HepG2 (cell line): ENCODE measurements around the gene RNU6-1. TPM values are rescaled to one million over a fixed set of nuclear protein-coding genes. Genes with fewer than 3 reads are reported as not detected.

Experiments
- ATAC-seq: fragments of 200-7000 bp; cut with Tn5 transposase; 3 replicates; pipeline ENCODE4 v1.9.1; 2020; ENCODE audit warnings: mild to moderate bottlenecking, moderate library complexity
- Bru-seq: library from RNA; stranded (reverse); fragments of 400-500 nt; gene quantifications from one replicate; lab custom pipeline; 2021; lab: Mats Ljungman, UMichigan
- BruChase-seq, 2 experiments: library from RNA; stranded (reverse); fragments of 400-500 nt; gene quantifications; one replicate each; lab custom pipeline; 2021; lab: Mats Ljungman, UMichigan
- BruUV-seq: library from RNA; stranded (reverse); fragments of 400-500 nt; replicated peaks from 2 replicates; lab custom pipeline; 2021; lab: Mats Ljungman, UMichigan
- CTCF ChIA-PET: fragments of 300-600 bp; formaldehyde crosslinking; extraction: SDS; loops from one replicate; lab custom pipeline; 2021; ENCODE audit warnings: low total read pairs, inconsistent platforms, low intra/inter-chr PET ratio; lab: Yijun Ruan, JAX
- POLR2A ChIA-PET: fragments of 350-600 bp; sonication (Branson Sonifier 250); formaldehyde crosslinking; loops from one replicate; lab custom pipeline; 2020; ENCODE audit warnings: antibody characterized with exemption, inconsistent platforms; lab: Yijun Ruan, JAX
- DNase-seq: peaks from one replicate; pipeline ENCODE4 v3.0.0-alpha.2; 2015; ENCODE audit warnings: low spot score
- FAIRE-seq: peaks from 3 replicates; lab custom pipeline; 2011; peaks lifted over from hg19 to GRCh38; lab: Jason Lieb, UNC
- H2AFZ ChIP-seq: one replicate; pipeline ENCODE4 v1.6.1; 2011; ENCODE audit warnings: low read length, inconsistent platforms
- H3K27ac ChIP-seq: fragments of 300-600 bp; 3 replicates; pipeline ENCODE4 v1.8.0; 2011; ENCODE audit warnings: mixed run types, mild to moderate bottlenecking, mixed read lengths, low read length, inconsistent platforms; ENCODE audit not compliant: insufficient read depth; ENCODE audit errors: extremely low read length
- H3K27me3 ChIP-seq, 2 experiments: fragments of 200-600 bp in 1 of 2; 2 replicates in 1 of 2; 3 replicates in 1 of 2; pipeline versions ENCODE4 v1.6.0 to v1.8.0; 2011; ENCODE audit warnings: low read length in 2 of 2, mild to moderate bottlenecking in 2 of 2, moderate library complexity in 2 of 2, inconsistent platforms in 1 of 2; ENCODE audit not compliant: insufficient read depth in 2 of 2, control insufficient read depth in 1 of 2
- H3K36me3 ChIP-seq, 2 experiments: fragments of 200-600 bp in 1 of 2; replicated peaks in 1 of 2; 2 replicates in 1 of 2; 3 replicates in 1 of 2; pipeline versions ENCODE4 v1.5.1 to v1.8.0; 2011; ENCODE audit warnings: low read length in 2 of 2, inconsistent platforms in 1 of 2; ENCODE audit not compliant: insufficient read depth in 2 of 2, control insufficient read depth in 1 of 2
- H3K4me1 ChIP-seq: 2 replicates; pipeline ENCODE4 v1.5.1; 2012; ENCODE audit warnings: low read length, inconsistent platforms; ENCODE audit not compliant: insufficient read depth
- H3K4me2 ChIP-seq: 2 replicates; pipeline ENCODE4 v1.6.0; 2011; ENCODE audit warnings: low read depth, low read length, inconsistent platforms
- H3K4me3 ChIP-seq, 3 experiments: fragments of 200-600 bp in 1 of 3; sonication (generic), shearing (Covaris generic) in 1 of 3; replicated peaks in 1 of 3; 2 replicates each; pipeline ENCODE4 v1.5.1; 2011 to 2016; ENCODE audit warnings: low read length in 3 of 3, inconsistent platforms in 2 of 3, low read depth in 2 of 3, mild to moderate bottlenecking in 2 of 3, control low read depth in 1 of 3, mixed read lengths in 1 of 3; ENCODE audit not compliant: insufficient read depth in 1 of 3
- H3K79me2 ChIP-seq: one replicate; pipeline ENCODE4 v1.6.1; 2011; ENCODE audit warnings: low read length, inconsistent platforms; ENCODE audit not compliant: insufficient read depth
- H3K9ac ChIP-seq: 2 replicates; pipeline ENCODE4 v1.6.0; 2011; ENCODE audit warnings: mild to moderate bottlenecking, low read depth, low read length, inconsistent platforms; ENCODE audit not compliant: insufficient read depth
- H3K9me3 ChIP-seq: 2 replicates; pipeline ENCODE4 v1.5.1; 2012; ENCODE audit warnings: mild to moderate bottlenecking, low read length
- H4K20me1 ChIP-seq: 2 replicates; pipeline ENCODE4 v1.6.0; 2011; ENCODE audit warnings: inconsistent platforms, mild to moderate bottlenecking, low read length, moderate library complexity; ENCODE audit not compliant: insufficient read depth
- DPF2 ChIP-seq: sonication (generic); formaldehyde crosslinking; IDR thresholded peaks from 2 replicates; pipeline ENCODE4 v1.4.0; 2020; ENCODE audit warnings: mild to moderate bottlenecking, low read depth, missing genetic modification reagents, borderline replicate concordance
- HOXA5 ChIP-seq: sonication (generic); formaldehyde crosslinking; IDR thresholded peaks from 2 replicates; pipeline ENCODE4 v1.4.0; 2020; ENCODE audit warnings: missing genetic modification reagents
- TBL1XR1 ChIP-seq: fragments of 150-350 bp; IDR thresholded peaks from 2 replicates; pipeline ENCODE4 v1.6.1; 2014; ENCODE audit warnings: borderline replicate concordance, low read length; ENCODE audit not compliant: partially characterized antibody
- ZFAT ChIP-seq: sonication (generic); formaldehyde crosslinking; conservative IDR thresholded peaks from 2 replicates; pipeline ENCODE4 v1.8.1; 2023; ENCODE audit warnings: missing genetic modification reagents, inconsistent platforms
- ZNF614 ChIP-seq: IDR thresholded peaks from 2 replicates; pipeline ENCODE4 v1.6.1; 2018; ENCODE audit warnings: missing biosample characterization, missing genetic modification reagents, inconsistent platforms, borderline replicate concordance
- WGBS: methylation state at CpG from one replicate; pipeline ENCODE4 v1.1.6; 2017; ENCODE audit warnings: low lambda C conversion rate; 5-methylcytosine and 5-hydroxymethylcytosine counted together
- in situ Hi-C: cut with HindIII; loops from 2 replicates; pipeline ENCODE4 v1.10.0; 2017; ENCODE audit warnings: low pct_unique_long_range_greater_than_20kb; ENCODE audit not compliant: extremely low pct_ligation_motif_present
- intact Hi-C: fragments of 100-400 bp; cut with micrococcal nuclease; formaldehyde crosslinking; loops from one replicate; pipeline ENCODE4 v1.10.0; 2022; ENCODE audit not compliant: unreplicated experiment
- long read RNA-seq, 2 experiments: library from RNA in 1 of 2; library from polyadenylated mRNA in 1 of 2; stranded (forward) in 1 of 2; unstranded in 1 of 2; transcript quantifications; one replicate each; pipeline ENCODE4 v2.0.0, GENCODE V29; 2019 to 2022
- polyA minus RNA-seq, 3 experiments: library from RNA; depleted of rRNA, polyadenylated mRNA; stranded (reverse); fragments of >200 nt; gene quantifications; 2 replicates each; pipeline ENCODE4 v1.2.3, GENCODE V29; 2011; ENCODE audit warnings: low replicate concordance in 1 of 3
- polyA plus RNA-seq, 8 experiments: library from polyadenylated mRNA; depleted of rRNA in 3 of 8; stranded (reverse) in 7 of 8; unstranded in 1 of 8; fragments of >200 nt; fragmentation: Illumina TruSeq in 4 of 8; extraction: Trizol in 4 of 8; gene quantifications; 2 replicates each; pipeline versions ENCODE4 v1.2.1 to v1.2.3, GENCODE V29; 2011 to 2016; ENCODE audit warnings: low read depth in 4 of 8, missing spikeins in 1 of 8, mixed read lengths in 1 of 8; ENCODE audit not compliant: insufficient read depth in 1 of 8
- total RNA-seq, 5 experiments: library from RNA; depleted of rRNA; stranded (reverse); fragments of >200 nt; fragmentation: Illumina TruSeq; extraction: Trizol; gene quantifications; 2 replicates each; pipeline ENCODE4 v1.2.3, GENCODE V29; 2016; ENCODE audit warnings: low read depth in 1 of 5
- TF ChIP-seq, protein P1 (sequence below): sonication (generic); formaldehyde crosslinking; IDR thresholded peaks from 2 replicates; pipeline ENCODE4 v1.5.1; 2020; ENCODE audit warnings: mild to moderate bottlenecking, moderate library complexity, missing genetic modification reagents
- TF ChIP-seq, protein P2 (sequence below): sonication (generic); formaldehyde crosslinking; IDR thresholded peaks from 2 replicates; pipeline ENCODE4 v1.5.0; 2020; ENCODE audit warnings: mild to moderate bottlenecking, missing genetic modification reagents, borderline replicate concordance
- TF ChIP-seq, protein P3 (sequence below): sonication (generic); formaldehyde crosslinking; IDR thresholded peaks from 2 replicates; pipeline ENCODE4 v1.5.1; 2020; ENCODE audit warnings: mild to moderate bottlenecking, missing genetic modification reagents, moderate library complexity

RNU6-1 gene
- under 0.01 TPM in 1 of 2 replicates, not detected in the other for total RNA-seq (2016; rRNA removed; fragmentation: Illumina TruSeq; extraction: Trizol)
- total RNA-seq (2016; cell fraction: cytosol; rRNA removed; fragmentation: Illumina TruSeq; extraction: Trizol; ENCODE audit: low read depth) = under 0.01 TPM in 2 replicates
- total RNA-seq (2016; cell fraction: insoluble cytoplasmic fraction; rRNA removed; fragmentation: Illumina TruSeq; extraction: Trizol) = under 0.01 TPM in 1 of 2 replicates, not detected in the other
- total RNA-seq (2016; cell fraction: membrane; rRNA removed; fragmentation: Illumina TruSeq; extraction: Trizol) = under 0.01 TPM in 1 of 2 replicates, not detected in the other
- not detected in 2 replicates for total RNA-seq (2016; cell fraction: nucleus; rRNA removed; fragmentation: Illumina TruSeq; extraction: Trizol)
- not detected in 2 replicates for polyA plus RNA-seq (2011; rRNA removed)
- polyA plus RNA-seq (2011; cell fraction: cytosol; rRNA removed) = not detected in 2 replicates
- not detected in 2 replicates for polyA plus RNA-seq (2011; cell fraction: nucleus; rRNA removed)
- not detected in 2 replicates for polyA plus RNA-seq (2012)
- polyA plus RNA-seq (2016; cell fraction: cytosol; fragmentation: Illumina TruSeq; extraction: Trizol; ENCODE audit: low read depth) = not detected in 2 replicates
- not detected in 2 replicates for polyA plus RNA-seq (2016; cell fraction: insoluble cytoplasmic fraction; fragmentation: Illumina TruSeq; extraction: Trizol; ENCODE audit: low read depth)
- polyA plus RNA-seq (2016; cell fraction: membrane; fragmentation: Illumina TruSeq; extraction: Trizol; ENCODE audit: low read depth) = not detected in 2 replicates
- not detected in 2 replicates for polyA plus RNA-seq (2016; cell fraction: nucleus; fragmentation: Illumina TruSeq; extraction: Trizol; ENCODE audit: insufficient read depth, low read depth)
- polyA minus RNA-seq (2011; rRNA and poly(A)+ RNA removed; ENCODE audit: low replicate concordance) = under 0.01 TPM in 1 of 2 replicates, not detected in the other
- under 0.01 TPM in 1 of 2 replicates, not detected in the other for polyA minus RNA-seq (2011; cell fraction: cytosol; rRNA and poly(A)+ RNA removed)
- not detected in 2 replicates for polyA minus RNA-seq (2011; cell fraction: nucleus; rRNA and poly(A)+ RNA removed)
- Bru-seq, nascent RNA = not detected
- BruChase-seq, experiment 1, labeled RNA remaining after a 6-hour chase = not detected
- BruChase-seq, experiment 2, labeled RNA remaining after a 2-hour chase = not detected
- long read RNA-seq, experiment 1 = 0 reads
- long read RNA-seq, experiment 2 = 0 reads

DNA sequence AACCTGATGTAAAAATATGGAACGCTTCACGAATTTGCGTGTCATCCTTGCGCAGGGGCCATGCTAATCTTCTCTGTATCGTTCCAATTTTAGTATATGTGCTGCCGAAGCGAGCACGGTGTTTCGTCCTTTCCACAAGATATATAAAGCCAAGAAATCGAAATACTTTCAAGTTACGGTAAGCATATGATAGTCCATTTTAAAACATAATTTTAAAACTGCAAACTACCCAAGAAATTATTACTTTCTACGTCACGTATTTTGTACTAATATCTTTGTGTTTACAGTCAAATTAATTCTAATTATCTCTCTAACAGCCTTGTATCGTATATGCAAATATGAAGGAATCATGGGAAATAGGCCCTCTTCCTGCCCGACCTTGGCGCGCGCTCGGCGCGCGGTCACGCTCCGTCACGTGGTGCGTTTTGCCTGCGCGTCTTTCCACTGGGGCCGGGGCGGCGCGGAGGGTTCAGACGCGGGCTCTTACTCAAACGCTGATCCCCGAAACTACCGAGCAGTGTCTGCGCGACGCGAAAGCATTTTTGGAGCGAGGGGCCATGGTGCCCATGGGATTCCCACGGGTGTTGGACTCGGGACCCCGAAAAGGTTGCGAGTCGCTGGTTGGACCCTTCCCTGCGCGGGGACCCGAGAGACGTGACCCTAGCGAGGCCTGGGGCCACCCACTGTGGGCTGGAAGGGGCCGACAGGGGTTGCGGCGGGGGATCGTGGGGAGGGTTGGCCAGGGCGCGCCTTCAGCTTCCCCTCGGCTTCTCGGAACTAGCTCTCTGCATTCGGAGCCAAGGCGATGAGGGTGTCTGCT, at the start of gene RNU6-1:
Gene RNU6-1, minus strand, starts transcription at position 117 of the 820 bp plus-strand sequence.
- no peaks in the 10 kb centered on the region for H3K9me3 ChIP-seq
- H3K79me2 ChIP-seq = no peaks in the 10 kb centered on the region
- peak within 1 kb of the TSS; percentile 95 for H2AFZ ChIP-seq
- DNase-seq (peak; percentile 80), FAIRE-seq (peak; percentile 64), ATAC-seq (peak; percentile 26)
- peaks cover 0 to 15% of the 10 kb centered on the region in 2 experiments; a peak in 4 of 5 replicates for H3K27me3 ChIP-seq
- no peaks in the 10 kb centered on the region for H4K20me1 ChIP-seq
- peak within 1 kb of the TSS; percentile 73 to 98 (median 93) for H3K4me3 ChIP-seq
- H3K27ac ChIP-seq = peak within 1 kb of the TSS; percentile 86
- H3K36me3 ChIP-seq = no peaks in the 10 kb centered on the region
- ChIA-PET CTCF (no interaction called here), POLR2A (interaction anchor here (0.9 to 1.4 kb wide), 7 partner anchors 11 to 586 kb away, joined by 3 to 6 read pairs (median 3); partner anchors contain the start of genes AAGAB, FEM1B and IQCH)
- WGBS = under 1% methylated on average over 41 of the region's 62 CpGs
- no TSS peak for BruUV-seq
- H3K4me1 ChIP-seq = peaks cover 81% of the 10 kb centered on the region
- intact Hi-C loops (loop anchor here (2.0 to 5.0 kb wide), 4 partner anchors 212 to 533 kb away; partner anchors contain the start of genes MAP2K5 and PIAS1), in situ Hi-C loops (loop anchor here (5.0 to 10.0 kb wide), 2 partner anchors 383 to 895 kb away; no protein-coding TSS in a partner anchor)
- H3K4me2 ChIP-seq = peak within 1 kb of the TSS; percentile 97
- peak within 1 kb of the TSS; percentile 94 for H3K9ac ChIP-seq
- TF ChIP-seq ZFAT (CRISPR knock-in tag) (no peak), DPF2 (CRISPR knock-in tag) (no peak), ZNF614 (CRISPR knock-in tag) (peak; percentile 7), TBL1XR1 (peak; percentile 33), HOXA5 (CRISPR knock-in tag) (no peak)
- TF ChIP-seq, protein P1, sequence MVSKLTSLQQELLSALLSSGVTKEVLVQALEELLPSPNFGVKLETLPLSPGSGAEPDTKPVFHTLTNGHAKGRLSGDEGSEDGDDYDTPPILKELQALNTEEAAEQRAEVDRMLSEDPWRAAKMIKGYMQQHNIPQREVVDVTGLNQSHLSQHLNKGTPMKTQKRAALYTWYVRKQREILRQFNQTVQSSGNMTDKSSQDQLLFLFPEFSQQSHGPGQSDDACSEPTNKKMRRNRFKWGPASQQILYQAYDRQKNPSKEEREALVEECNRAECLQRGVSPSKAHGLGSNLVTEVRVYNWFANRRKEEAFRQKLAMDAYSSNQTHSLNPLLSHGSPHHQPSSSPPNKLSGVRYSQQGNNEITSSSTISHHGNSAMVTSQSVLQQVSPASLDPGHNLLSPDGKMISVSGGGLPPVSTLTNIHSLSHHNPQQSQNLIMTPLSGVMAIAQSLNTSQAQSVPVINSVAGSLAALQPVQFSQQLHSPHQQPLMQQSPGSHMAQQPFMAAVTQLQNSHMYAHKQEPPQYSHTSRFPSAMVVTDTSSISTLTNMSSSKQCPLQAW (CRISPR knock-in tag) = peak; percentile 62; the same call in 1 of the 2 replicates
- TF ChIP-seq, protein P2, sequence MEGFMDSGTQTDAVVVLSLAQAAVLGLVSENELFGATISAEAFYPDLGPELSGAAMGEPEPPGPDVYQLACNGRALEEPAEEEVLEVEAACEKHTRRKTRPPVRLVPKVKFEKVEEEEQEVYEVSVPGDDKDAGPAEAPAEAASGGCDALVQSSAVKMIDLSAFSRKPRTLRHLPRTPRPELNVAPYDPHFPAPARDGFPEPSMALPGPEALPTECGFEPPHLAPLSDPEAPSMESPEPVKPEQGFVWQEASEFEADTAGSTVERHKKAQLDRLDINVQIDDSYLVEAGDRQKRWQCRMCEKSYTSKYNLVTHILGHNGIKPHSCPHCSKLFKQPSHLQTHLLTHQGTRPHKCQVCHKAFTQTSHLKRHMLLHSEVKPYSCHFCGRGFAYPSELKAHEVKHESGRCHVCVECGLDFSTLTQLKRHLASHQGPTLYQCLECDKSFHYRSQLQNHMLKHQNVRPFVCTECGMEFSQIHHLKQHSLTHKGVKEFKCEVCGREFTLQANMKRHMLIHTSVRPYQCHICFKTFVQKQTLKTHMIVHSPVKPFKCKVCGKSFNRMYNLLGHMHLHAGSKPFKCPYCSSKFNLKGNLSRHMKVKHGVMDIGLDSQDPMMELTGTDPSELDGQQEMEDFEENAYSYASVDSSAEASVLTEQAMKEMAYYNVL (CRISPR knock-in tag) = 0 out of 2 replicates have a peak, but pooled peaks have one; percentile 51
- TF ChIP-seq, protein P3, sequence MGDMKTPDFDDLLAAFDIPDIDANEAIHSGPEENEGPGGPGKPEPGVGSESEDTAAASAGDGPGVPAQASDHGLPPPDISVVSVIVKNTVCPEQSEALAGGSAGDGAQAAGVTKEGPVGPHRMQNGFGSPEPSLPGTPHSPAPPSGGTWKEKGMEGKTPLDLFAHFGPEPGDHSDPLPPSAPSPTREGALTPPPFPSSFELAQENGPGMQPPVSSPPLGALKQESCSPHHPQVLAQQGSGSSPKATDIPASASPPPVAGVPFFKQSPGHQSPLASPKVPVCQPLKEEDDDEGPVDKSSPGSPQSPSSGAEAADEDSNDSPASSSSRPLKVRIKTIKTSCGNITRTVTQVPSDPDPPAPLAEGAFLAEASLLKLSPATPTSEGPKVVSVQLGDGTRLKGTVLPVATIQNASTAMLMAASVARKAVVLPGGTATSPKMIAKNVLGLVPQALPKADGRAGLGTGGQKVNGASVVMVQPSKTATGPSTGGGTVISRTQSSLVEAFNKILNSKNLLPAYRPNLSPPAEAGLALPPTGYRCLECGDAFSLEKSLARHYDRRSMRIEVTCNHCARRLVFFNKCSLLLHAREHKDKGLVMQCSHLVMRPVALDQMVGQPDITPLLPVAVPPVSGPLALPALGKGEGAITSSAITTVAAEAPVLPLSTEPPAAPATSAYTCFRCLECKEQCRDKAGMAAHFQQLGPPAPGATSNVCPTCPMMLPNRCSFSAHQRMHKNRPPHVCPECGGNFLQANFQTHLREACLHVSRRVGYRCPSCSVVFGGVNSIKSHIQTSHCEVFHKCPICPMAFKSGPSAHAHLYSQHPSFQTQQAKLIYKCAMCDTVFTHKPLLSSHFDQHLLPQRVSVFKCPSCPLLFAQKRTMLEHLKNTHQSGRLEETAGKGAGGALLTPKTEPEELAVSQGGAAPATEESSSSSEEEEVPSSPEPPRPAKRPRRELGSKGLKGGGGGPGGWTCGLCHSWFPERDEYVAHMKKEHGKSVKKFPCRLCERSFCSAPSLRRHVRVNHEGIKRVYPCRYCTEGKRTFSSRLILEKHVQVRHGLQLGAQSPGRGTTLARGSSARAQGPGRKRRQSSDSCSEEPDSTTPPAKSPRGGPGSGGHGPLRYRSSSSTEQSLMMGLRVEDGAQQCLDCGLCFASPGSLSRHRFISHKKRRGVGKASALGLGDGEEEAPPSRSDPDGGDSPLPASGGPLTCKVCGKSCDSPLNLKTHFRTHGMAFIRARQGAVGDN (CRISPR knock-in tag) = peak; percentile 79
